SK-N-SH (cell line): ENCODE data around the gene GRPEL2. TPM values are rescaled to one million over a fixed set of nuclear protein-coding genes. Genes with fewer than 3 reads are reported as not detected.

Experiments used
- CTCF ChIA-PET: fragments of 300-600, 350-600 bp; formaldehyde crosslinking; extraction: SDS; loops from one replicate; lab custom pipeline; 2021; lab: Yijun Ruan, JAX
- POLR2A ChIA-PET: fragments of 350-600 bp; sonication (Branson Sonifier 250); formaldehyde crosslinking; extraction: SDS; loops from one replicate; lab custom pipeline; 2020; ENCODE audit warnings: antibody characterized with exemption, inconsistent platforms; lab: Yijun Ruan, JAX
- DNase-seq: peaks from one replicate; pipeline ENCODE4 v3.0.0; 2012
- H2AFZ ChIP-seq: fragments of 200-600 bp; sonication (generic); 2 replicates; pipeline ENCODE4 v1.8.1; 2016; ENCODE audit warnings: antibody characterized with exemption, mild to moderate bottlenecking, low read depth
- H3F3A ChIP-seq: fragments of 200-600 bp; sonication (generic); replicated peaks from 2 replicates; pipeline ENCODE3; 2016; ENCODE audit warnings: antibody characterized with exemption, mild to moderate bottlenecking; ENCODE audit not compliant: insufficient read depth
- H3K27ac ChIP-seq, 2 experiments: fragments of 200-500 bp in 1 of 2; fragments of 200-600 bp in 1 of 2; sonication (Bioruptor generic) in 1 of 2; sonication (generic), shearing (Covaris generic) in 1 of 2; 2 replicates each; pipeline versions ENCODE4 v1.5.1 to v1.6.1; 2014 to 2016; ENCODE audit warnings: low read depth in 2 of 2, inconsistent platforms in 1 of 2, low read length in 1 of 2, mild to moderate bottlenecking in 1 of 2, mixed read lengths in 1 of 2
- H3K27me3 ChIP-seq: fragments of 200-600 bp; sonication (generic), shearing (Covaris generic); 2 replicates; pipeline ENCODE4 v1.6.1; 2016; ENCODE audit warnings: mixed run types; ENCODE audit not compliant: insufficient read depth
- H3K36me3 ChIP-seq, 2 experiments: fragments of 200-500 bp in 1 of 2; fragments of 200-600 bp in 1 of 2; sonication (Bioruptor generic) in 1 of 2; sonication (generic) in 1 of 2; replicated peaks in 1 of 2; 2 replicates each; pipeline versions ENCODE3 to v1.5.1; 2014 to 2016; ENCODE audit warnings: low read length in 1 of 2, mild to moderate bottlenecking in 1 of 2; ENCODE audit not compliant: insufficient read depth in 2 of 2, control insufficient read depth in 1 of 2
- H3K4me1 ChIP-seq, 2 experiments: fragments of 200-500 bp in 1 of 2; fragments of 200-600 bp in 1 of 2; sonication (Bioruptor generic) in 1 of 2; sonication (generic), shearing (Covaris generic) in 1 of 2; 2 replicates each; pipeline versions ENCODE4 v1.5.1 to v1.6.1; 2014 to 2016; ENCODE audit warnings: low read depth in 1 of 2, low read length in 1 of 2, mixed run types in 1 of 2; ENCODE audit not compliant: insufficient read depth in 2 of 2, control insufficient read depth in 1 of 2
- H3K4me2 ChIP-seq: fragments of 200-600 bp; sonication (generic), shearing (Covaris generic); 2 replicates; pipeline ENCODE4 v1.6.1; 2017; ENCODE audit warnings: mixed run types
- H3K4me3 ChIP-seq, 2 experiments: fragments of 200-500 bp in 1 of 2; fragments of 200-600 bp in 1 of 2; sonication (Bioruptor generic) in 1 of 2; sonication (generic), shearing (Covaris generic) in 1 of 2; 2 replicates each; pipeline versions ENCODE4 v1.5.1 to v1.8.1; 2014 to 2016; ENCODE audit warnings: low read depth in 2 of 2, inconsistent platforms in 1 of 2, low read length in 1 of 2, mild to moderate bottlenecking in 1 of 2, mixed read lengths in 1 of 2, moderate library complexity in 1 of 2
- H3K79me2 ChIP-seq: fragments of 200-600 bp; sonication (generic); 2 replicates; pipeline ENCODE4 v1.8.1; 2017; ENCODE audit warnings: mild to moderate bottlenecking; ENCODE audit not compliant: insufficient read depth
- H3K9ac ChIP-seq: fragments of 200-600 bp; sonication (generic); 2 replicates; pipeline ENCODE4 v1.6.1; 2017; ENCODE audit warnings: mixed run types
- H3K9me2 ChIP-seq: fragments of 200-600 bp; sonication (generic); 2 replicates; pipeline ENCODE4 v1.6.1; 2017; ENCODE audit warnings: mixed run types
- H3K9me3 ChIP-seq: fragments of 200-600 bp; sonication (generic); 2 replicates; pipeline ENCODE4 v1.6.1; 2017; ENCODE audit warnings: mixed run types, mild to moderate bottlenecking, moderate library complexity
- H4K20me1 ChIP-seq: fragments of 200-600 bp; sonication (generic); 2 replicates; pipeline ENCODE4 v1.6.1; 2017; ENCODE audit warnings: mild to moderate bottlenecking, mixed run types; ENCODE audit not compliant: insufficient read depth
- EZH2phosphoT487 ChIP-seq: fragments of 200-600 bp; sonication (generic); IDR thresholded peaks from 2 replicates; pipeline ENCODE4 v1.6.1; 2017; ENCODE audit warnings: low read depth, mixed run types, mild to moderate bottlenecking, antibody characterized with exemption, moderate library complexity, borderline replicate concordance
- GABPA ChIP-seq: IDR thresholded peaks from 2 replicates; pipeline ENCODE4 v1.4.0; 2012; ENCODE audit warnings: low read depth, mild to moderate bottlenecking
- IRF3 ChIP-seq: fragments of 150-350 bp; IDR thresholded peaks from 2 replicates; pipeline ENCODE4 v1.6.1; 2016; ENCODE audit warnings: mild to moderate bottlenecking, low read depth, low read length
- JUND ChIP-seq: IDR thresholded peaks from 2 replicates; pipeline ENCODE4 v1.4.0; 2012
- MXI1 ChIP-seq: IDR thresholded peaks from 2 replicates; pipeline ENCODE4 v1.6.1; 2012; ENCODE audit warnings: mild to moderate bottlenecking, low read depth, low read length, improper control_type of control experiment
- NFIC ChIP-seq: IDR thresholded peaks from 2 replicates; pipeline ENCODE4 v1.4.0; 2012; ENCODE audit warnings: borderline replicate concordance
- NRF1 ChIP-seq: IDR thresholded peaks from 2 replicates; pipeline ENCODE4 v1.6.1; 2012; ENCODE audit warnings: low read depth, mild to moderate bottlenecking, low read length
- PBX3 ChIP-seq: IDR thresholded peaks from 2 replicates; pipeline ENCODE4; 2012
- POLR2AphosphoS5 ChIP-seq: IDR thresholded peaks from 2 replicates; pipeline ENCODE4 v1.6.1; 2012; ENCODE audit warnings: low read depth, low read length
- TAF1 ChIP-seq: IDR thresholded peaks from 2 replicates; pipeline ENCODE4 v1.6.1; 2012; ENCODE audit warnings: low read depth, mild to moderate bottlenecking, low read length, moderate library complexity, borderline replicate concordance
- YY1 ChIP-seq: IDR thresholded peaks from 2 replicates; pipeline ENCODE4 v1.4.0; 2012; ENCODE audit warnings: low read depth, mild to moderate bottlenecking
- WGBS: methylation state at CpG from one replicate; pipeline ENCODE4 v1.1.6; 2017; ENCODE audit warnings: low lambda C conversion rate; 5-methylcytosine and 5-hydroxymethylcytosine counted together
- polyA plus RNA-seq, 3 experiments: library from polyadenylated mRNA; depleted of rRNA; stranded (reverse); fragments of >200 nt; gene quantifications; 2 replicates each; pipeline ENCODE4 v1.2.3, GENCODE V29; 2012
- TF ChIP-seq, protein P1 (sequence below): IDR thresholded peaks from 2 replicates; pipeline ENCODE4 v1.6.1; 2012; ENCODE audit warnings: mild to moderate bottlenecking, low read depth, low read length, moderate library complexity
- TF ChIP-seq, protein P2 (sequence below): IDR thresholded peaks from 2 replicates; pipeline ENCODE4 v1.4.0; 2012; ENCODE audit warnings: low read depth, borderline replicate concordance

Gene GRPEL2
- polyA plus RNA-seq, 1 of the 3 experiments (the other 2 are of a cell fraction): 4.6 TPM

DNA sequence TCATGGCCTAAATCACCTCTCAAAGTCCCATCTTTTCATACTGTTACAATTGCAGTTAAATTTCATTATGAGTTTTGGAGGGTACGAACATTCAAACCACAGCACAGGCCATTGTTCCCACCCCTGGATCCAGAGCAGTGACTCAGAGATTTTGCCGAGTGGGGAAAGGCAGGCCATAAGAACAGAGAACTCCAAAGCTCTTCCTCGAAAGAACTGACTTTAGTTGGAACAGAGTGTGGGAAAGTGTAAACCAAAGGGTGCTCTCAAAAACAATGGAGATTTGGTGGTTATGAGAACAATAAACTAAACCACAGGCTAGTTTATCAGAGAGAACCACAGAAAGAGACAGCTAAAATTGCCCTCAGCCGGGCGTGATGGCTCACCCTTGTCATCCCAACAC lies 19.4 kb upstream of the GRPEL2 start:
- H3K36me3 ChIP-seq: no peaks in the 10 kb centered on the region
- no peak overlapping the region for H3K4me2 ChIP-seq
- peaks cover 18% of the 10 kb centered on the region for H3F3A ChIP-seq
- peaks cover 7 to 16% of the 10 kb centered on the region in 2 experiments; a peak in 3 of 4 replicates for H3K4me1 ChIP-seq
- H3K27me3 ChIP-seq: no peaks in the 10 kb centered on the region
- no peak overlapping the region for H3K9ac ChIP-seq
- no peaks in the 10 kb centered on the region for H3K9me3 ChIP-seq
- no peaks in the 10 kb centered on the region for H4K20me1 ChIP-seq
- H3K9me2 ChIP-seq: no peaks in the 10 kb centered on the region
- WGBS: 90% methylated on average over 5 of the region's 5 CpGs
- ChIA-PET CTCF (interaction anchor here (1.1 to 3.1 kb wide), 4 partner anchors 9 to 108 kb away, joined by 3 to 14 read pairs (median 4); no protein-coding TSS in a partner anchor), POLR2A (interaction anchor here (1.1 kb wide), 1 partner anchor 19 kb away, joined by 3 read pairs; the partner anchor contains the start of gene GRPEL2)
- H3K79me2 ChIP-seq: no peaks in the 10 kb centered on the region
- no peak for DNase-seq
- H3K4me3 ChIP-seq: no peak overlapping the region
- TF ChIP-seq POLR2AphosphoS5 (no peak), EZH2phosphoT487 (no peak), IRF3 (no peak)
- TF ChIP-seq, protein P1, sequence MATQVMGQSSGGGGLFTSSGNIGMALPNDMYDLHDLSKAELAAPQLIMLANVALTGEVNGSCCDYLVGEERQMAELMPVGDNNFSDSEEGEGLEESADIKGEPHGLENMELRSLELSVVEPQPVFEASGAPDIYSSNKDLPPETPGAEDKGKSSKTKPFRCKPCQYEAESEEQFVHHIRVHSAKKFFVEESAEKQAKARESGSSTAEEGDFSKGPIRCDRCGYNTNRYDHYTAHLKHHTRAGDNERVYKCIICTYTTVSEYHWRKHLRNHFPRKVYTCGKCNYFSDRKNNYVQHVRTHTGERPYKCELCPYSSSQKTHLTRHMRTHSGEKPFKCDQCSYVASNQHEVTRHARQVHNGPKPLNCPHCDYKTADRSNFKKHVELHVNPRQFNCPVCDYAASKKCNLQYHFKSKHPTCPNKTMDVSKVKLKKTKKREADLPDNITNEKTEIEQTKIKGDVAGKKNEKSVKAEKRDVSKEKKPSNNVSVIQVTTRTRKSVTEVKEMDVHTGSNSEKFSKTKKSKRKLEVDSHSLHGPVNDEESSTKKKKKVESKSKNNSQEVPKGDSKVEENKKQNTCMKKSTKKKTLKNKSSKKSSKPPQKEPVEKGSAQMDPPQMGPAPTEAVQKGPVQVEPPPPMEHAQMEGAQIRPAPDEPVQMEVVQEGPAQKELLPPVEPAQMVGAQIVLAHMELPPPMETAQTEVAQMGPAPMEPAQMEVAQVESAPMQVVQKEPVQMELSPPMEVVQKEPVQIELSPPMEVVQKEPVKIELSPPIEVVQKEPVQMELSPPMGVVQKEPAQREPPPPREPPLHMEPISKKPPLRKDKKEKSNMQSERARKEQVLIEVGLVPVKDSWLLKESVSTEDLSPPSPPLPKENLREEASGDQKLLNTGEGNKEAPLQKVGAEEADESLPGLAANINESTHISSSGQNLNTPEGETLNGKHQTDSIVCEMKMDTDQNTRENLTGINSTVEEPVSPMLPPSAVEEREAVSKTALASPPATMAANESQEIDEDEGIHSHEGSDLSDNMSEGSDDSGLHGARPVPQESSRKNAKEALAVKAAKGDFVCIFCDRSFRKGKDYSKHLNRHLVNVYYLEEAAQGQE: no peak
- H2AFZ ChIP-seq: no peak overlapping the region
- H3K27ac ChIP-seq: no peak overlapping the region

GRCh38 chr5:149326611-149327010 lies 18.7 kb upstream of the GRPEL2 start:
- Histone ChIP-seq H3K4me1 (peaks cover 3 to 9% of the 10 kb centered on the region in 2 experiments; a peak in 2 of 4 replicates), H3K27ac (no peak overlapping the region), H3K36me3 (no peaks in the 10 kb centered on the region), H3K9ac (no peak overlapping the region), H3F3A (peaks cover 12% of the 10 kb centered on the region), H3K4me3 (no peak overlapping the region), H3K79me2 (no peaks in the 10 kb centered on the region), H3K27me3 (no peaks in the 10 kb centered on the region), H3K9me3 (no peaks in the 10 kb centered on the region), H4K20me1 (no peaks in the 10 kb centered on the region), H3K4me2 (no peak overlapping the region), H3K9me2 (no peaks in the 10 kb centered on the region), H2AFZ (no peak overlapping the region)
- DNase-seq: no peak
- CTCF ChIA-PET: no interaction called here
- POLR2A ChIA-PET: no interaction called here
- 74% methylated on average over 3 of the region's 3 CpGs for WGBS
- no peak for TF ChIP-seq YY1
- TF ChIP-seq, protein P1: no peak
- TF ChIP-seq POLR2AphosphoS5: no peak
- no peak for TF ChIP-seq NRF1
- TF ChIP-seq TAF1: no peak
- no peak for TF ChIP-seq GABPA
- TF ChIP-seq MXI1: no peak
- TF ChIP-seq NFIC: no peak
- TF ChIP-seq PBX3: no peak
- no peak for TF ChIP-seq JUND
- TF ChIP-seq, protein P2, sequence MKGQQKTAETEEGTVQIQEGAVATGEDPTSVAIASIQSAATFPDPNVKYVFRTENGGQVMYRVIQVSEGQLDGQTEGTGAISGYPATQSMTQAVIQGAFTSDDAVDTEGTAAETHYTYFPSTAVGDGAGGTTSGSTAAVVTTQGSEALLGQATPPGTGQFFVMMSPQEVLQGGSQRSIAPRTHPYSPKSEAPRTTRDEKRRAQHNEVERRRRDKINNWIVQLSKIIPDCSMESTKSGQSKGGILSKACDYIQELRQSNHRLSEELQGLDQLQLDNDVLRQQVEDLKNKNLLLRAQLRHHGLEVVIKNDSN: no peak
